HEK293 (cell line): ENCODE measurements around the gene VAV2.

Experiments used
- CTCF ChIA-PET: fragments of 350-600 bp; formaldehyde crosslinking; extraction: SDS; loops from one replicate; lab custom pipeline; 2021; ENCODE audit warnings: antibody characterized with exemption; lab: Yijun Ruan, JAX
- POLR2A ChIA-PET: fragments of 300-600 bp; formaldehyde crosslinking; extraction: SDS; loops from one replicate; lab custom pipeline; 2020; ENCODE audit warnings: antibody characterized with exemption, inconsistent platforms; lab: Yijun Ruan, JAX
- H3K27ac ChIP-seq: fragments of 200-500 bp; sonication (Bioruptor generic); 2 replicates; pipeline ENCODE4 v1.5.1; 2014; ENCODE audit warnings: low read depth, low read length, control low read depth, inconsistent platforms; ENCODE audit errors: extremely low read depth
- H3K36me3 ChIP-seq, 2 experiments: fragments of 200-500 bp in 1 of 2; sonication (Bioruptor generic) in 1 of 2; 1 replicate in 1 of 2; 2 replicates in 1 of 2; pipeline ENCODE4 v1.5.1; 2014 to 2017; ENCODE audit warnings: inconsistent platforms in 2 of 2, low read length in 2 of 2; ENCODE audit not compliant: control insufficient read depth in 2 of 2, insufficient read depth in 1 of 2
- H3K4me1 ChIP-seq: fragments of 200-500 bp; sonication (Bioruptor generic); 2 replicates; pipeline ENCODE4 v1.5.1; 2014; ENCODE audit warnings: mild to moderate bottlenecking, low read length, inconsistent platforms; ENCODE audit not compliant: control insufficient read depth, insufficient read depth
- H3K4me3 ChIP-seq: 2 replicates; pipeline ENCODE4 v1.5.1; 2011; ENCODE audit warnings: low read depth, mild to moderate bottlenecking, control low read depth, low read length, moderate library complexity
- H3K9me3 ChIP-seq: fragments of 200-500 bp; sonication (Bioruptor generic); 2 replicates; pipeline ENCODE4 v1.5.1; 2014; ENCODE audit warnings: low read depth, low read length, inconsistent platforms; ENCODE audit not compliant: control insufficient read depth, insufficient read depth
- FEZF1 ChIP-seq: fragments of 450-650 bp; formaldehyde crosslinking; IDR thresholded peaks from 2 replicates; pipeline ENCODE4 v1.5.1; 2016; ENCODE audit warnings: missing biosample characterization, missing genetic modification characterization
- IKZF3 ChIP-seq: fragments of 450-650 bp; IDR thresholded peaks from 2 replicates; pipeline ENCODE4 v1.5.0; 2018; ENCODE audit warnings: missing biosample characterization, mild to moderate bottlenecking, missing genetic modification characterization, moderate library complexity
- SETDB1 ChIP-seq: IDR thresholded peaks from one replicate; pipeline ENCODE4 v1.6.1; 2017; ENCODE audit warnings: mild to moderate bottlenecking, low read length, moderate library complexity, mixed read lengths; ENCODE audit not compliant: insufficient read length
- SP2 ChIP-seq: fragments of 450-650 bp; formaldehyde crosslinking; IDR thresholded peaks from 2 replicates; pipeline ENCODE4 v1.5.1; 2016; ENCODE audit warnings: missing biosample characterization, missing genetic modification characterization
- YY1 ChIP-seq: fragments of 450-650 bp; formaldehyde crosslinking; IDR thresholded peaks from 2 replicates; pipeline ENCODE4 v1.5.1; 2018; ENCODE audit warnings: missing biosample characterization, missing genetic modification characterization
- YY2 ChIP-seq: fragments of 450-650 bp; formaldehyde crosslinking; IDR thresholded peaks from 2 replicates; pipeline ENCODE4 v1.5.1; 2016; ENCODE audit warnings: missing biosample characterization, missing genetic modification characterization
- ZNF10 ChIP-seq: fragments of 450-650 bp; formaldehyde crosslinking; IDR thresholded peaks from 2 replicates; pipeline ENCODE4 v1.5.1; 2017; ENCODE audit warnings: missing biosample characterization, missing genetic modification characterization
- ZNF2 ChIP-seq: fragments of 450-650 bp; formaldehyde crosslinking; IDR thresholded peaks from 2 replicates; pipeline ENCODE4 v1.5.1; 2016; ENCODE audit warnings: missing biosample characterization, missing genetic modification characterization
- ZNF202 ChIP-seq: fragments of 450-650 bp; formaldehyde crosslinking; IDR thresholded peaks from 2 replicates; pipeline ENCODE4 v1.5.1; 2016; ENCODE audit warnings: missing biosample characterization, missing genetic modification characterization, borderline replicate concordance
- ZNF473 ChIP-seq: fragments of 450-650 bp; formaldehyde crosslinking; IDR thresholded peaks from 2 replicates; pipeline ENCODE4 v1.5.1; 2017; ENCODE audit warnings: missing biosample characterization, missing genetic modification characterization
- ZNF501 ChIP-seq: fragments of 450-650 bp; formaldehyde crosslinking; IDR thresholded peaks from 2 replicates; pipeline ENCODE4 v1.5.1; 2016; ENCODE audit warnings: missing biosample characterization, missing genetic modification characterization
- ZNF621 ChIP-seq: fragments of 450-650 bp; formaldehyde crosslinking; IDR thresholded peaks from 2 replicates; pipeline ENCODE4 v1.5.1; 2017; ENCODE audit warnings: missing biosample characterization, missing genetic modification characterization
- ZSCAN23 ChIP-seq: fragments of 450-650 bp; formaldehyde crosslinking; IDR thresholded peaks from 2 replicates; pipeline ENCODE4 v1.5.1; 2016; ENCODE audit warnings: missing biosample characterization, missing genetic modification characterization
- TF ChIP-seq, protein P1 (sequence below): fragments of 450-650 bp; formaldehyde crosslinking; IDR thresholded peaks from 2 replicates; pipeline ENCODE4 v1.5.1; 2016; ENCODE audit warnings: missing biosample characterization, missing genetic modification characterization
- TF ChIP-seq, protein P2 (sequence below): fragments of 450-650 bp; formaldehyde crosslinking; conservative IDR thresholded peaks from 2 replicates; pipeline ENCODE4 v1.5.1; 2016; ENCODE audit warnings: low read depth, missing biosample characterization, missing genetic modification characterization
- TF ChIP-seq, protein P3 (sequence below): fragments of 450-650 bp; formaldehyde crosslinking; IDR thresholded peaks from 2 replicates; pipeline ENCODE4 v1.5.0; 2017; ENCODE audit warnings: missing biosample characterization, missing genetic modification characterization, borderline replicate concordance
- TF ChIP-seq, protein P4 (sequence below): fragments of 450-650 bp; formaldehyde crosslinking; IDR thresholded peaks from 2 replicates; pipeline ENCODE4 v1.5.1; 2016; ENCODE audit warnings: missing biosample characterization, missing genetic modification characterization
- TF ChIP-seq, protein P5 (sequence below): fragments of 450-650 bp; formaldehyde crosslinking; IDR thresholded peaks from 2 replicates; pipeline ENCODE4 v1.5.1; 2017; ENCODE audit warnings: missing biosample characterization, missing genetic modification characterization

VAV2 gene

DNA sequence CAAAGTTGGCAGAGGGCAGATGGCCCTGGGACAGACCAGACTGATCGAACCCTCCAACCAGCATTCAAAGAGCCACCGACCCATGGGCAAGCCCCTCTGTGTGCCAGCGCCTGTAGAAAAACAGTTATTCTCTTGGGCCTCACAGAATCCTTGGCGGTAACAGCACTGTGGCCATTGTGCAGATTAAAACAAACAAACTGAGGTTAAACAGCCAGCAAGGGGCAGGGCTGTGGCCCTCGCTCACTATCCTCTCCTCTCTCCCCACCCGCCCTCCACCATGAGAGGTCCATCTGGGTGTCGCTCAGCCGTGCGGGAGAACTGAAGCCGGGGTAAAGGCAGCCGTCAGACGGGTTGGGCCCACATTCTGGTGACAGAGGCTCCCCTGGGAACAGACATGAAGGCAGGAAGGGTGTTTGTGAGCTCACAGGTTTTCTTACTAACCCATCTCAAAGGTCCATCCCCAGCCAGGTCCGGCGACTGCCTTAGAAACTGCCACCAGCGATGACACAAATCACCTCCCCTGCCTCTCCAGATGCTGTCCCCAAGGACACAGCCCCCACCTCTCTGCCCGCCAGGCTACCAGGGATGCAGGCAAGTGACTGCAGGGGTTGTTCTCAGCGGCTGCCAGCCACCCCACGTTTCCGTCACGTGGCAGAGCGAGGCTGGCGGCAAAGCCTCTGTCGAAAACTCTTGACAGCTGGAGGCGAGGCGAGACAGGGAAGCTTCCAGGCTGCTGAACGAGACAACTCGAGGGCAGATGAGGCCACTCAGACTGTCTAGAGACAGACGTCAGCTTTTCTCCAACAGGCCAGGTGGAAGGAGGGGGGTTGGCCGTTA, 178.2 kb downstream of the VAV2 start (continued):
- TF ChIP-seq, protein P1, sequence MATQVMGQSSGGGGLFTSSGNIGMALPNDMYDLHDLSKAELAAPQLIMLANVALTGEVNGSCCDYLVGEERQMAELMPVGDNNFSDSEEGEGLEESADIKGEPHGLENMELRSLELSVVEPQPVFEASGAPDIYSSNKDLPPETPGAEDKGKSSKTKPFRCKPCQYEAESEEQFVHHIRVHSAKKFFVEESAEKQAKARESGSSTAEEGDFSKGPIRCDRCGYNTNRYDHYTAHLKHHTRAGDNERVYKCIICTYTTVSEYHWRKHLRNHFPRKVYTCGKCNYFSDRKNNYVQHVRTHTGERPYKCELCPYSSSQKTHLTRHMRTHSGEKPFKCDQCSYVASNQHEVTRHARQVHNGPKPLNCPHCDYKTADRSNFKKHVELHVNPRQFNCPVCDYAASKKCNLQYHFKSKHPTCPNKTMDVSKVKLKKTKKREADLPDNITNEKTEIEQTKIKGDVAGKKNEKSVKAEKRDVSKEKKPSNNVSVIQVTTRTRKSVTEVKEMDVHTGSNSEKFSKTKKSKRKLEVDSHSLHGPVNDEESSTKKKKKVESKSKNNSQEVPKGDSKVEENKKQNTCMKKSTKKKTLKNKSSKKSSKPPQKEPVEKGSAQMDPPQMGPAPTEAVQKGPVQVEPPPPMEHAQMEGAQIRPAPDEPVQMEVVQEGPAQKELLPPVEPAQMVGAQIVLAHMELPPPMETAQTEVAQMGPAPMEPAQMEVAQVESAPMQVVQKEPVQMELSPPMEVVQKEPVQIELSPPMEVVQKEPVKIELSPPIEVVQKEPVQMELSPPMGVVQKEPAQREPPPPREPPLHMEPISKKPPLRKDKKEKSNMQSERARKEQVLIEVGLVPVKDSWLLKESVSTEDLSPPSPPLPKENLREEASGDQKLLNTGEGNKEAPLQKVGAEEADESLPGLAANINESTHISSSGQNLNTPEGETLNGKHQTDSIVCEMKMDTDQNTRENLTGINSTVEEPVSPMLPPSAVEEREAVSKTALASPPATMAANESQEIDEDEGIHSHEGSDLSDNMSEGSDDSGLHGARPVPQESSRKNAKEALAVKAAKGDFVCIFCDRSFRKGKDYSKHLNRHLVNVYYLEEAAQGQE (tag by site-specific recombination), result no peak
- TF ChIP-seq, protein P2, sequence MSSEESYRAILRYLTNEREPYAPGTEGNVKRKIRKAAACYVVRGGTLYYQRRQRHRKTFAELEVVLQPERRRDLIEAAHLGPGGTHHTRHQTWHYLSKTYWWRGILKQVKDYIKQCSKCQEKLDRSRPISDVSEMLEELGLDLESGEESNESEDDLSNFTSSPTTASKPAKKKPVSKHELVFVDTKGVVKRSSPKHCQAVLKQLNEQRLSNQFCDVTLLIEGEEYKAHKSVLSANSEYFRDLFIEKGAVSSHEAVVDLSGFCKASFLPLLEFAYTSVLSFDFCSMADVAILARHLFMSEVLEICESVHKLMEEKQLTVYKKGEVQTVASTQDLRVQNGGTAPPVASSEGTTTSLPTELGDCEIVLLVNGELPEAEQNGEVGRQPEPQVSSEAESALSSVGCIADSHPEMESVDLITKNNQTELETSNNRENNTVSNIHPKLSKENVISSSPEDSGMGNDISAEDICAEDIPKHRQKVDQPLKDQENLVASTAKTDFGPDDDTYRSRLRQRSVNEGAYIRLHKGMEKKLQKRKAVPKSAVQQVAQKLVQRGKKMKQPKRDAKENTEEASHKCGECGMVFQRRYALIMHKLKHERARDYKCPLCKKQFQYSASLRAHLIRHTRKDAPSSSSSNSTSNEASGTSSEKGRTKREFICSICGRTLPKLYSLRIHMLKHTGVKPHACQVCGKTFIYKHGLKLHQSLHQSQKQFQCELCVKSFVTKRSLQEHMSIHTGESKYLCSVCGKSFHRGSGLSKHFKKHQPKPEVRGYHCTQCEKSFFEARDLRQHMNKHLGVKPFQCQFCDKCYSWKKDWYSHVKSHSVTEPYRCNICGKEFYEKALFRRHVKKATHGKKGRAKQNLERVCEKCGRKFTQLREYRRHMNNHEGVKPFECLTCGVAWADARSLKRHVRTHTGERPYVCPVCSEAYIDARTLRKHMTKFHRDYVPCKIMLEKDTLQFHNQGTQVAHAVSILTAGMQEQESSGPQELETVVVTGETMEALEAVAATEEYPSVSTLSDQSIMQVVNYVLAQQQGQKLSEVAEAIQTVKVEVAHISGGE (tag by site-specific recombination), result no peak
- no peak for TF ChIP-seq ZNF2
- TF ChIP-seq ZNF621 (tag by site-specific recombination), result no peak
- no peak for TF ChIP-seq SP2 (tag by site-specific recombination)
- no peak for TF ChIP-seq ZSCAN23 (tag by site-specific recombination)
- TF ChIP-seq, protein P3, sequence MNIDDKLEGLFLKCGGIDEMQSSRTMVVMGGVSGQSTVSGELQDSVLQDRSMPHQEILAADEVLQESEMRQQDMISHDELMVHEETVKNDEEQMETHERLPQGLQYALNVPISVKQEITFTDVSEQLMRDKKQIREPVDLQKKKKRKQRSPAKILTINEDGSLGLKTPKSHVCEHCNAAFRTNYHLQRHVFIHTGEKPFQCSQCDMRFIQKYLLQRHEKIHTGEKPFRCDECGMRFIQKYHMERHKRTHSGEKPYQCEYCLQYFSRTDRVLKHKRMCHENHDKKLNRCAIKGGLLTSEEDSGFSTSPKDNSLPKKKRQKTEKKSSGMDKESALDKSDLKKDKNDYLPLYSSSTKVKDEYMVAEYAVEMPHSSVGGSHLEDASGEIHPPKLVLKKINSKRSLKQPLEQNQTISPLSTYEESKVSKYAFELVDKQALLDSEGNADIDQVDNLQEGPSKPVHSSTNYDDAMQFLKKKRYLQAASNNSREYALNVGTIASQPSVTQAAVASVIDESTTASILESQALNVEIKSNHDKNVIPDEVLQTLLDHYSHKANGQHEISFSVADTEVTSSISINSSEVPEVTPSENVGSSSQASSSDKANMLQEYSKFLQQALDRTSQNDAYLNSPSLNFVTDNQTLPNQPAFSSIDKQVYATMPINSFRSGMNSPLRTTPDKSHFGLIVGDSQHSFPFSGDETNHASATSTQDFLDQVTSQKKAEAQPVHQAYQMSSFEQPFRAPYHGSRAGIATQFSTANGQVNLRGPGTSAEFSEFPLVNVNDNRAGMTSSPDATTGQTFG (tag by site-specific recombination), result no peak

DNA sequence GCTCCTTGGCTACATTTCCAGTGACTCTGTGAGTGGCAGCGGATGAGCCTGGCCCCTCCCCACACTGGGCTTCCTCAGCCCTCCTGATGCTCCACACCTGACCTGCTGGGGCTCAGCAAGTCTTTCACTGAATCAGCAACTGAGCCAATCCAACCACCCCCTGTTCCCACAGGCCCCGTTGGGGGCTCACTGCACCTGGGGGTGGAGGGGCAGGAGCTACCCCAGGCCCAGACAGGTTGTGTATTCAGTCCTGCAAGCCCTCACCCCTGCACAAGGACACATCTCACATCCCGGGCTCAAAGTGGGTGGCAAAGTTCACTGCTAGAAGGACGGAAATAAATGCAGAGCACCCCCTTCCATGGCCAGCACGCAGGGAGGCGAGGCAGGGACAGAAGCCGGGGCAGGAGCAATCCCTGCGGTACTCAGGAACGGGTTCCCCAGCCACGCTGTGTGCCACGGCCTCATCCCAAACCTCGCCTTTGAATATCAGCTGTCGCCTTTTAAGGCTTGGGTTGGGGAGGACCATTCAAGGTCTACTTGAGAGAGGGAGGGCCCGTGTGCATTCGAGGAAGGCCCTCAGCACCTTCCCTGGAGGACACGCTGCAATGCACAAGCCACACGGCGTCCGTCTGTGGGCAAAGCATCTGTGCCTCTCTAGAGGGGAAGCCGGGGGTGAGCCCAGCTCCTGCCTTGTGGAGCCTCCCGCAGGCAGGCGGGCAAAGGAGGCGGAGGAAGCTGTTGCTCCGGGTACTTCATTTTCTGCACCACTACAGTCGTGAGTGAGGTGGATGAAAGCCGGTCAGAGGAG, 179.0 kb downstream of the VAV2 start:
- ChIA-PET CTCF (interaction anchor here (1.0 to 1.5 kb wide), 2 partner anchors 19 to 180 kb away, joined by 4 to 5 read pairs; no protein-coding TSS in a partner anchor), POLR2A (no interaction called here)
- H3K27ac ChIP-seq, result no peak overlapping the region
- no peak overlapping the region for H3K4me3 ChIP-seq
- H3K9me3 ChIP-seq, result no peaks in the 10 kb centered on the region
- no peaks in the 10 kb centered on the region for H3K4me1 ChIP-seq
- no peak for TF ChIP-seq ZNF473
- TF ChIP-seq YY2 (tag by site-specific recombination), result no peak
- TF ChIP-seq, protein P4, sequence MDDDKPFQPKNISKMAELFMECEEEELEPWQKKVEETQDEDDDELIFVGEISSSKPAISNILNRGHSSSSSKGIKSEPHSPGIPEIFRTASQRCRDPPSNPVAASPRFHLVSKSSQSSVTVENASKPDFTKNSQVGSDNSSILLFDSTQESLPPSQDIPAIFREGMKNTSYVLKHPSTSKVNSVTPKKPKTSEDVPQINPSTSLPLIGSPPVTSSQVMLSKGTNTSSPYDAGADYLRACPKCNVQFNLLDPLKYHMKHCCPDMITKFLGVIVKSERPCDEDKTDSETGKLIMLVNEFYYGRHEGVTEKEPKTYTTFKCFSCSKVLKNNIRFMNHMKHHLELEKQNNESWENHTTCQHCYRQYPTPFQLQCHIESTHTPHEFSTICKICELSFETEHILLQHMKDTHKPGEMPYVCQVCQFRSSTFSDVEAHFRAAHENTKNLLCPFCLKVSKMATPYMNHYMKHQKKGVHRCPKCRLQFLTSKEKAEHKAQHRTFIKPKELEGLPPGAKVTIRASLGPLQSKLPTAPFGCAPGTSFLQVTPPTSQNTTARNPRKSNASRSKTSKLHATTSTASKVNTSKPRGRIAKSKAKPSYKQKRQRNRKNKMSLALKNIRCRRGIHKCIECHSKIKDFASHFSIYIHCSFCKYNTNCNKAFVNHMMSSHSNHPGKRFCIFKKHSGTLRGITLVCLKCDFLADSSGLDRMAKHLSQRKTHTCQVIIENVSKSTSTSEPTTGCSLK, result no peak
- no peak for TF ChIP-seq SETDB1
- no peak for TF ChIP-seq IKZF3 (tag by site-specific recombination)
- no peak for TF ChIP-seq FEZF1 (tag by site-specific recombination)
- TF ChIP-seq, protein P5, sequence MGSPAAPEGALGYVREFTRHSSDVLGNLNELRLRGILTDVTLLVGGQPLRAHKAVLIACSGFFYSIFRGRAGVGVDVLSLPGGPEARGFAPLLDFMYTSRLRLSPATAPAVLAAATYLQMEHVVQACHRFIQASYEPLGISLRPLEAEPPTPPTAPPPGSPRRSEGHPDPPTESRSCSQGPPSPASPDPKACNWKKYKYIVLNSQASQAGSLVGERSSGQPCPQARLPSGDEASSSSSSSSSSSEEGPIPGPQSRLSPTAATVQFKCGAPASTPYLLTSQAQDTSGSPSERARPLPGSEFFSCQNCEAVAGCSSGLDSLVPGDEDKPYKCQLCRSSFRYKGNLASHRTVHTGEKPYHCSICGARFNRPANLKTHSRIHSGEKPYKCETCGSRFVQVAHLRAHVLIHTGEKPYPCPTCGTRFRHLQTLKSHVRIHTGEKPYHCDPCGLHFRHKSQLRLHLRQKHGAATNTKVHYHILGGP (tag by site-specific recombination), result no peak
- no peak for TF ChIP-seq ZNF10
- no peak for TF ChIP-seq YY1 (tag by site-specific recombination)
- TF ChIP-seq ZNF202, result no peak
- no peak for TF ChIP-seq ZNF501 (tag by site-specific recombination)
- H3K36me3 ChIP-seq, result no peaks in the 10 kb centered on the region
